Peyer's patch (tissue), 4 donors: ENCODE measurements around the gene ZDHHC12.

Experiments
- POLR2A ChIP-seq, 2 donors: fragments of 450-650 bp; IDR thresholded peaks; one replicate each; pipeline ENCODE4 v1.5.1; 2017; ENCODE audit warnings: antibody characterized with exemption in 2 of 2, mild to moderate bottlenecking in 2 of 2, moderate library complexity in 2 of 2
- TF ChIP-seq, protein P1 (sequence below), 6 experiments: fragments of 450-650 bp in 4 of 6; fragments of 200-600 bp in 2 of 6; sonication (generic) in 1 of 6; IDR thresholded peaks; one replicate each; pipeline ENCODE4 v1.5.1; 2017 to 2019; ENCODE audit warnings: antibody characterized with exemption in 6 of 6, mild to moderate bottlenecking in 3 of 6, moderate library complexity in 1 of 6

DNA sequence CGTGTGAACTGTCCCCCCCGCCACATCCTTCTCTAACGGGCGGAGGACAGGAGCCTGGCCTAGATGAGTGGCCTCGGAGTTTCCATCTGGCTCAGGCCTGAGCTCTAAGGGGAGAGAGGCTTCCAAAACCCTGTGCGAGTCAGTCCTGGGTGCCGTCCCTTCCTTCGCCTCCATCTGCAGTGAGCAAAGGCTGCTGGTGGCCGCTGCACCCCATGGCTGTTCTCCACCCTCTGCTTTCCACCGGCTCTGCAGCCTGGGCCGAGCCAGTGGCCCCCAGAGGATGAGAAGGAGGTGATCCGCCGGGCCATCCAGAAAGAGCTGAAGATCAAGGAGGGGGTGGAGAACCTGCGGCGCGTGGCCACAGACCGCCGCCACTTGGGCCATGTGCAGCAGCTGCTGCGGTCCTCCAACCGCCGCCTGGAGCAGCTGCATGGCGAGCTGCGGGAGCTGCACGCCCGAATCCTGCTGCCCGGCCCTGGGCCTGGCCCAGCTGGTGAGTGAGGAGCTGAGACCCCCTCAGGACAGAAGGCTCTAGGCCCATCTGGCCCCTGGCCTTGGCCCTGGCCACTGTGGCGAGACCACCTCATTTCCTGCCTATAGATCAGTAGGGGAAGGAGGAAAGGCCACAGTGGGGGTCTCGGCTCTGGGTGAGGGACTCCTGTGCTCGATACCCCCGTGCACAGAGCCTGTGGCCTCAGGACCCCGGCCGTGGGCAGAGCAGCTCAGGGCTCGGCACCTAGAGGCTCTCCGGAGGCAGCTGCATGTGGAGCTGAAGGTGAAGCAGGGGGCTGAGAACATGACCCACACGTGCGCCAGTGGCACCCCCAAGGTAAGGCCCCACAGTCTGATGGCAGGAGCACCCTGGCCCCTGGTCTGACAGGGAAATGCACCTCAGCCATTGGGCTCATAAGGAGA is 18.6 kb downstream of the ZDHHC12 start:
- TF ChIP-seq, protein P1, sequence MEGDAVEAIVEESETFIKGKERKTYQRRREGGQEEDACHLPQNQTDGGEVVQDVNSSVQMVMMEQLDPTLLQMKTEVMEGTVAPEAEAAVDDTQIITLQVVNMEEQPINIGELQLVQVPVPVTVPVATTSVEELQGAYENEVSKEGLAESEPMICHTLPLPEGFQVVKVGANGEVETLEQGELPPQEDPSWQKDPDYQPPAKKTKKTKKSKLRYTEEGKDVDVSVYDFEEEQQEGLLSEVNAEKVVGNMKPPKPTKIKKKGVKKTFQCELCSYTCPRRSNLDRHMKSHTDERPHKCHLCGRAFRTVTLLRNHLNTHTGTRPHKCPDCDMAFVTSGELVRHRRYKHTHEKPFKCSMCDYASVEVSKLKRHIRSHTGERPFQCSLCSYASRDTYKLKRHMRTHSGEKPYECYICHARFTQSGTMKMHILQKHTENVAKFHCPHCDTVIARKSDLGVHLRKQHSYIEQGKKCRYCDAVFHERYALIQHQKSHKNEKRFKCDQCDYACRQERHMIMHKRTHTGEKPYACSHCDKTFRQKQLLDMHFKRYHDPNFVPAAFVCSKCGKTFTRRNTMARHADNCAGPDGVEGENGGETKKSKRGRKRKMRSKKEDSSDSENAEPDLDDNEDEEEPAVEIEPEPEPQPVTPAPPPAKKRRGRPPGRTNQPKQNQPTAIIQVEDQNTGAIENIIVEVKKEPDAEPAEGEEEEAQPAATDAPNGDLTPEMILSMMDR (IDR thresholded peaks at IDR 0.05) = no peak
- no peak for TF ChIP-seq POLR2A (IDR thresholded peaks at IDR 0.05)
